Thymus (tissue), 11 donors: ENCODE measurements around the gene PSTPIP2. TPM values are rescaled to one million over a fixed set of nuclear protein-coding genes. Genes with fewer than 3 reads are reported as not detected.

ENCODE experiments used
- DNase-seq, 9 donors: peaks; one replicate each; pipeline ENCODE4 v3.0.0-alpha.2; 2013; ENCODE audit warnings: low spot score in 9 of 9, low read depth in 6 of 9, missing footprints in 1 of 9
- H3K27ac ChIP-seq, 2 donors: one replicate each; pipeline ENCODE4 v1.5.1; 2013; ENCODE audit warnings: control low read depth in 1 of 2, low read depth in 1 of 2, low read length in 1 of 2, mild to moderate bottlenecking in 1 of 2, moderate library complexity in 1 of 2
- H3K27me3 ChIP-seq, 2 donors: one replicate each; pipeline ENCODE4 v1.5.1; 2013; ENCODE audit warnings: low read length in 1 of 2; ENCODE audit not compliant: control insufficient read depth in 2 of 2, insufficient read depth in 1 of 2
- H3K36me3 ChIP-seq, 2 donors: one replicate each; pipeline ENCODE4 v1.5.1; 2013; ENCODE audit warnings: low read length in 1 of 2, mild to moderate bottlenecking in 1 of 2, moderate library complexity in 1 of 2; ENCODE audit not compliant: control insufficient read depth in 2 of 2, insufficient read depth in 2 of 2
- H3K4me1 ChIP-seq, 2 donors: one replicate each; pipeline ENCODE4 v1.5.1; 2013; ENCODE audit warnings: low read length in 2 of 2; ENCODE audit not compliant: control insufficient read depth in 2 of 2, insufficient read depth in 2 of 2
- H3K4me3 ChIP-seq, 2 donors: one replicate each; pipeline ENCODE4 v1.5.1; 2013; ENCODE audit warnings: low read length in 2 of 2, control low read depth in 1 of 2, mild to moderate bottlenecking in 1 of 2
- H3K9me3 ChIP-seq, 2 donors: one replicate each; pipeline ENCODE4 v1.5.1; 2013; ENCODE audit warnings: low read length in 1 of 2, mild to moderate bottlenecking in 1 of 2; ENCODE audit not compliant: control insufficient read depth in 2 of 2, insufficient read depth in 1 of 2
- WGBS: extraction: QIAGEN DNeasy Blood & Tissue Kit; methylation state at CpG from one replicate; pipeline ENCODE4 v1.1.7; 2013; 5-methylcytosine and 5-hydroxymethylcytosine counted together
- polyA plus RNA-seq: library from polyadenylated mRNA; stranded (reverse); fragments of 200-250 nt; gene quantifications from one replicate; pipeline ENCODE4 v1.2.3, GENCODE V29; 2013
- total RNA-seq: library from RNA; stranded (reverse); fragments of 120-200 nt; gene quantifications from one replicate; pipeline ENCODE4 v1.2.4, GENCODE V29; 2013
- donor health status: healthy.

PSTPIP2 gene
- total and polyA plus RNA-seq, 2 donors = 6.1 to 8.1 TPM

DNA sequence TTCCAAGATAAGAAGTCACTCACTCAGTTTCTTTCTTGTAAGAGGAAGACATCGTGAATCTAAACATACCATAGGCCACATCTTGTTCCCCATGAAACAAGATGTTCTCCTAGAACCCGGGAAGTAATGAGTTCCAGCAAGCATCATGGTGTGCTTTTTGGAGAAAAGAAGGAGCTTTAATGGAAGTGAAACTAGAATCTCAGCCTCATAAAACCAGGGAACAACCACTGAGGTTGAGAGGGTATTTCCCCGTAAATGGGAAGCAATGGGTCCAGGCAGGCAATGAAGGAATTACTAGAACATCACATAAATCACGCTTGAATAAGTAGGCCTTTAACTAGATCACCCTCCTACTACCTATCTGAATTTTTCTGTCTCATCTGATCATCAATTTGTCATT, 40.3 kb downstream of the PSTPIP2 start:
- 96% methylated on average over 4 of the region's 4 CpGs for WGBS
- Histone ChIP-seq H3K4me1 (peaks cover 4 to 7% of the 10 kb centered on the region in 2 donors), H3K27me3 (peaks cover 0 to 9% of the 10 kb centered on the region in 2 donors), H3K9me3 (no peaks in the 10 kb centered on the region), H3K27ac (no peak overlapping the region), H3K4me3 (no peak overlapping the region), H3K36me3 (no peaks in the 10 kb centered on the region)
- DNase-seq = no peak

DNA sequence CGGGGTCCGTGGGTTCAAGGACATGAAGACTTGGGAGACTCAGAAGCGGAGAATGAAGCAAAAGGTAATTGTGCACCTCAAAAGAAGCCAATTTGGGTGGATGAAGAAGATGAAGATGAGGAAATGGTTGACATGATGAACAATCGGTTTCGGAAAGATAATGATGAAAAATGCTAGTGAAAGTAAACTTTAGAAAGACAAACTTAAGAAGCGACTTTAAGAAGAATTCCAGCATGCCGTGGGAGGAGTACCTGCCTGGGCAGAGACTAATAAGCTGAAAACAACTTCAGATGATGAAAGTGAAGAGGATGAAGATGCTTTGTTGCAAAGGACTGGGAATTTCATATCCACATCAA, 43.5 kb downstream of the PSTPIP2 start:
- peaks cover 4 to 7% of the 10 kb centered on the region in 2 donors for H3K4me1 ChIP-seq
- H3K36me3 ChIP-seq = no peaks in the 10 kb centered on the region
- no peak for DNase-seq
- H3K9me3 ChIP-seq = no peaks in the 10 kb centered on the region
- 73% methylated on average over 7 of the region's 7 CpGs for WGBS
- H3K4me3 ChIP-seq = peak overlapping the region; percentile 63 to 66
- peaks cover 0 to 9% of the 10 kb centered on the region in 2 donors for H3K27me3 ChIP-seq
- no peak overlapping the region for H3K27ac ChIP-seq

DNA sequence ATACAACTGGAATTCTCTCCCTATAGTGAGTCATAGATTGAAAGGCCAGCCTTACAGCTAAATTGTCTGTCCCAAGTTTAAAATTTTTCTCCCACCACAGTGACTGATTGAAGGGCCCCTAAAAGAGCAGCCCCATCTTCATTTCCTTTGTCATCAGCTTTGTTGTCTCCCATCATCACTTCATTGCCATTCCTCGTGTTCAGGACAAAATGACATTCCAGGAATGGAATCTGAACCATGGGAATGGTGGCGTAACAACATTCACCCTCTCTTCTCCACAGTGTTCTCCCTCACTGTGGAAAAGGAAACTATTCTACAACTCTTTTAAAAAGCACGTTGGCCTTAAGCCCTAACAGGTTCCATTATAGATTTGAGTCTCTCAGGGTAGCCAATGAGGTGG, 52.1 kb downstream of the PSTPIP2 start:
- H3K36me3 ChIP-seq = no peaks in the 10 kb centered on the region
- H3K9me3 ChIP-seq = no peaks in the 10 kb centered on the region
- no peak overlapping the region for H3K27ac ChIP-seq
- no peak overlapping the region for H3K4me3 ChIP-seq
- no peaks in the 10 kb centered on the region for H3K27me3 ChIP-seq
- no peak for DNase-seq
- 97% methylated on average over 3 of the region's 3 CpGs for WGBS
- no peaks in the 10 kb centered on the region for H3K4me1 ChIP-seq

DNA sequence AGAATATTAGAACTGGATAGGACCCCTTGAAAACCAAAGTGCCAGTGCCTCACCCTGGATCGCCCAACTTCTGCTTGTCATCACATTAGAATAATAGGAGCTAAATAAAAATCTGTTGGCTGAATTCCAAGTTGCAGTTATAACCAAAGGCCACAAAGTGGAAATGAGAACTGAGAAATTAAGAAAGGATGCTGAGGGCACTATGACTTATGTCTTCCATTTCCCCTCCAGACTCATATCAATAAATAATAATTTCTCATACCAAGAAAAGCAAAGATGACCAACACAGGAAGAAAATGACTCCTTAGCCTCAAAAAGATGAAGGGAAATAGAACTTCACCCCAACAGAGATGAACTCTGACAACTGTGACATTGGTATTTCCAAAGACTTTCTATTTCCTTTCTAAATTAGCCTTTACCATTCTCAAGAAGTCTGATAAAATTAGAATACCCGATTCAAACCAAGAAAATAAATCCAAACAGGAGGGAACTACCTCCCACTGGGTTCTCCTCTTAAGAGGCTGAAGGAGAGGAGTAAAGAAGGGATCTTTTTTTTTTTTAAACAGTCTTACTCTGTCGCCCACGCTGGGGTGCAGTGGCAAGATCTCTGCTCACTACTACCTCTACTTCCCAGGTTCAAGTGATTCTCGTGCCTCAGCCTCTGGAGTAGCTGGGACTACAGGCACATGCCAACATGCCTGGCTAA, 58.4 kb downstream of the PSTPIP2 start:
- Histone ChIP-seq H3K27ac (no peak overlapping the region), H3K4me3 (no peak overlapping the region), H3K27me3 (no peaks in the 10 kb centered on the region), H3K4me1 (no peaks in the 10 kb centered on the region), H3K36me3 (no peaks in the 10 kb centered on the region), H3K9me3 (no peaks in the 10 kb centered on the region)
- 80% methylated on average over 5 of the region's 5 CpGs for WGBS
- no peak for DNase-seq

DNA sequence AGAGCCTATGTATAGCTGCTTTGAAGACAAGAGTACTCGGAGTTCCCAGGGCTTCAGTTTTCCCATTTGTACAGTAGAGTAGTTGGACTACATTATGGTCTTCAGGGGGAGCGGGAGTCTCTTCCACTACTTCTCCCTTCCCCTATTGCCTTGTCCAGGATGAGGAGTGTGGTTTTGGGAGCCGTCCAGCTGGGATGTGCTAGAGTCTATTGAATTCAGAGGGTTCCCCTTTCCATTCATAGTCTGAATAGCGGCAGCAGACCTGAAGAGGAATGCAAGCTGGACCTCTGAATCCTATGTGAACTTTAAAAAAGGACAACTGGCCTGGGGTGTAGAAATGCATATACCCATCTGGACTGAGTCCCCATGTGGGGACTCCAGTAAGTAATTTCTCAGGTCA, 61.4 kb downstream of the PSTPIP2 start:
- Histone ChIP-seq H3K9me3 (no peaks in the 10 kb centered on the region), H3K27ac (no peak overlapping the region), H3K4me1 (no peaks in the 10 kb centered on the region), H3K27me3 (no peaks in the 10 kb centered on the region), H3K36me3 (no peaks in the 10 kb centered on the region), H3K4me3 (no peak overlapping the region)
- 96% methylated on average over 4 of the region's 4 CpGs for WGBS
- no peak for DNase-seq

DNA sequence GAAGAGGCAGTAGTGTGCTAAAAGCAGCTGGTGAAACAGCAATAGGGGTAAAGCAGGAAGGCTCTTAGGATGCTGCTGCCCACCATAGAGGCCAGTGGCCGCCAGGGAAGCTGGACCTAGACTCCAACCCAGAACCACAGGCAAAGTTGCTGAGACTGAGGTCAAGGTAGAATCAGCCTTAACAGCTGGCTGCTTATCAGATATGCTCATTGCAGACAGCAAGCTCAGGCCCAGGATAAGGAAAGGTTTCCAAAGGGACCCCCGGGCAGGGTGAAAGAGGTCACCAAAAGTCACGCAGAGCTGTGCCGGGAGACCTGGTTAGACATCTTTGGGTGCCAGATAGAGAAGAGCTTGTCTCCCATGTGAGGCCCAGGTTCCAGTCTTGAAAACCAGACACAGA, 62.0 kb downstream of the PSTPIP2 start:
- H3K27ac ChIP-seq = peak overlapping the region in 1 of 2 donors; percentile 5
- DNase-seq = no peak
- H3K9me3 ChIP-seq = no peaks in the 10 kb centered on the region
- H3K27me3 ChIP-seq = no peaks in the 10 kb centered on the region
- H3K36me3 ChIP-seq = no peaks in the 10 kb centered on the region
- H3K4me1 ChIP-seq = no peaks in the 10 kb centered on the region
- 97% methylated on average over 4 of the region's 4 CpGs for WGBS
- no peak overlapping the region for H3K4me3 ChIP-seq

DNA sequence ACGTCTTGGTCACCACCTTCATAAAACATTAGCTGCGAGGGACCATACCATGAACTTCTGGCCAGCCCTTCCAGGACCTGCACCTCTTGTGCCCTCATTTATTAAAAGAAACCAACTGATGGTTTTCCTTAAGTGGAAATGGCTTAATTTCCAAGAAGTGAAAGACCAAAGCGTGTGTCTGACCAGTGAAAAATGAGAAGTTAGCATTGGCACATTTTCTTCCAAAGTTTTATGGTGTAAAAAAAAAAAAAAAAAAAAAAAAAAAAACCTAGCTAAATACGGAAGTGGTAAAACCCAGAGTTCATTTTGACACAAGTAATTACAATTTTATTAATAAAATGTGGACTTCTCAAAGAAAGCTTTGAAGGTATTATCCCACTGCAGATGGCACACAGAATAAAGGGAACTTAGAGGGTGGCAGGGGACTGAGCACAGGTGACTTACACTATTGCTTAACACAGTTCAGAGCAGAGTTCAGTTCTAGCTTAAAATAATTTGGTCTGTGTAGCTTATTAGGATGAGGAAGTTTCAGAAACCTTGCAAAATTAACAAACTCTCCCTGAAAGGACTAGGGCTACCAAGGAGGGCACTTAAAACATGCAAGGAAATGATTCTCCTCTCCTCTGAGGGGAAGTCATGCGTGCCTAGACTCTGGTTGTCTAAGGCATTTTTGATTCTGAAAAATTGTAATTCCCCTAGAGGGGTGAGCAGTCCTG, 62.8 kb downstream of the PSTPIP2 start:
- no peaks in the 10 kb centered on the region for H3K27me3 ChIP-seq
- H3K4me3 ChIP-seq = no peak overlapping the region
- 87% methylated on average over 5 of the region's 5 CpGs for WGBS
- no peaks in the 10 kb centered on the region for H3K36me3 ChIP-seq
- H3K9me3 ChIP-seq = no peaks in the 10 kb centered on the region
- H3K4me1 ChIP-seq = no peaks in the 10 kb centered on the region
- DNase-seq = no peak
- no peak overlapping the region for H3K27ac ChIP-seq

DNA sequence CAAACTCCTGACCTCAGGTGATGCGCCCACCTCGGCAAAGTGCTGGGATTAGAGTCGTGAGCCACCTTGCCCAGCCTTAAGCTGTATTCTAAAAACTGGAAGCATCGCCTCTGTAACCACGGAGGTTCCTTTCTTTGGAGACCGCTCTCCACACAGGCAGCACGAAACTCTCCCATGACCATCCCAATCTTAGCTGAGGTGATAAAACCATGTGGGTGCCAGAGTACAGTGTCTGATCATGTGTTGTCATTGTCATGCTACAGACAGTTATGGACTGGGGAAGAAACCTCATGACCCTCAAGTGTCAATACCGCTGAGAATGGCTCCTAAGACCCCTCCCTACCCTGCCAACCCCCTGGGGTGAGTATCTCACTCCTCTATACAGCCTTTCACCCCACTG, 63.5 kb downstream of the PSTPIP2 start:
- no peaks in the 10 kb centered on the region for H3K27me3 ChIP-seq
- no peak overlapping the region for H3K27ac ChIP-seq
- no peak for DNase-seq
- no peak overlapping the region for H3K4me3 ChIP-seq
- no peaks in the 10 kb centered on the region for H3K4me1 ChIP-seq
- WGBS = 96% methylated on average over 8 of the region's 8 CpGs
- H3K9me3 ChIP-seq = no peaks in the 10 kb centered on the region
- no peaks in the 10 kb centered on the region for H3K36me3 ChIP-seq

DNA sequence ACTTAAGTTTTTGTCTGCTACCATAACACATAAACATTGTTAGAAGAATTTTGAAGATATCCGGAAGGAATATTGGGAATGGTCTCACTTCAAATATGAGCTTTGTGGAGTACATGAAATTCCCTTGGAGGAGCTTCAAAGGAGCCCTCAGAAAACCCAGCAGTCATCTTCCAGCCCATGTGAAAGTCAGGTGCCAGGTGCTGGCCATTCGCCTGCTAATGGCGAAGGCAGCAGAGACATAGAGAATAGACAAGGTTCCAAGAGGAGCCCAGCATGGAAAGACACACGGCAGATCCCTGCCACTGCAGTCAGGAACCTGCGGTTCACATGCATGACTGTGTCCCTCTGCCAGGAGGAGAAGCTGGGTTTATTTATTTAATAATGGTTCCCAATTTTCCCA, 64.9 kb downstream of the PSTPIP2 start:
- 97% methylated on average over 5 of the region's 5 CpGs for WGBS

More for the DNA sequence above, 64.9 kb downstream of the PSTPIP2 start:
- Histone ChIP-seq H3K27me3 (no peaks in the 10 kb centered on the region), H3K9me3 (peaks cover 0 to 6% of the 10 kb centered on the region in 2 donors), H3K36me3 (no peaks in the 10 kb centered on the region), H3K4me3 (no peak overlapping the region), H3K4me1 (no peaks in the 10 kb centered on the region), H3K27ac (no peak overlapping the region)
- DNase-seq = no peak
